HFFc6 (cell line): ENCODE measurements around the gene CCBE1. TPM values are rescaled to one million over a fixed set of nuclear protein-coding genes. Genes with fewer than 3 reads are reported as not detected.

Experiments
- DNase-seq: peaks from one replicate; pipeline ENCODE4 v3.0.0-alpha.2; 2018
- H3K27ac Mint-ChIP-seq: 2 replicates; pipeline ENCODE4 v1.8.0; 2020; ENCODE audit warnings: mild to moderate bottlenecking, mixed read lengths
- H3K27me3 Mint-ChIP-seq: 2 replicates; pipeline ENCODE4 v1.8.0; 2021; ENCODE audit warnings: mild to moderate bottlenecking, moderate library complexity, mixed read lengths; ENCODE audit not compliant: insufficient read depth
- H3K36me3 Mint-ChIP-seq: 2 replicates; pipeline ENCODE4 v1.8.0; 2021; ENCODE audit warnings: low read depth, mixed read lengths
- H3K4me1 Mint-ChIP-seq: 2 replicates; pipeline ENCODE4 v1.8.0; 2020; ENCODE audit warnings: low read depth, mixed read lengths
- H3K4me3 Mint-ChIP-seq: 2 replicates; pipeline ENCODE4 v1.8.0; 2020; ENCODE audit warnings: mild to moderate bottlenecking, moderate library complexity, mixed read lengths
- H3K9me3 Mint-ChIP-seq: 2 replicates; pipeline ENCODE4 v1.8.0; 2020; ENCODE audit warnings: mild to moderate bottlenecking, mixed read lengths
- CTCF ChIP-seq: fragments of 200-600 bp; sonication (generic); IDR thresholded peaks from 2 replicates; pipeline ENCODE4 v1.5.0; 2021; ENCODE audit warnings: antibody characterized with exemption, mild to moderate bottlenecking
- total RNA-seq, 6 experiments: library from RNA; stranded (reverse); fragmentation: NEBNext Ultra II Directional; extraction: Animal tissue kit (Norgen Biotek cat#: 25700); gene quantifications; 2 replicates in 1 of 6; 3 replicates in 5 of 6; pipeline ENCODE4 v1.2.3, GENCODE V29; 2021

Gene CCBE1
- total RNA-seq, 6 experiments from 2014 or later, result 161 to 223 (median 206) TPM

GRCh38 chr18:59437851-59438569, 259.2 kb downstream of the CCBE1 start:
- no peak for DNase-seq
- no peak overlapping the region for H3K4me3 Mint-ChIP-seq
- no peak overlapping the region for H3K27ac Mint-ChIP-seq
- TF ChIP-seq CTCF, result no peak
- H3K4me1 Mint-ChIP-seq, result peaks cover 6% of the 10 kb centered on the region
- H3K27me3 Mint-ChIP-seq, result peaks cover 4% of the 10 kb centered on the region
- H3K36me3 Mint-ChIP-seq, result peaks cover 61% of the 10 kb centered on the region
- no peaks in the 10 kb centered on the region for H3K9me3 Mint-ChIP-seq

- H3K4me1 Mint-ChIP-seq, result peaks cover 7% of the 10 kb centered on the region
- no peak overlapping the region for H3K4me3 Mint-ChIP-seq
- H3K27ac Mint-ChIP-seq, result no peak overlapping the region; the same call in 1 of the 2 replicates
- H3K9me3 Mint-ChIP-seq, result no peaks in the 10 kb centered on the region
- peaks cover 9% of the 10 kb centered on the region for H3K27me3 Mint-ChIP-seq
- H3K36me3 Mint-ChIP-seq, result peaks cover 38% of the 10 kb centered on the region
- no peak for TF ChIP-seq CTCF
- DNase-seq, result no peak
Measured at GRCh38 chr18:59432803-59433597, 264.2 kb downstream of the CCBE1 start.

- H3K27ac Mint-ChIP-seq, result no peak overlapping the region
- peaks cover 37% of the 10 kb centered on the region for H3K36me3 Mint-ChIP-seq
- no peak for DNase-seq
- H3K9me3 Mint-ChIP-seq, result no peaks in the 10 kb centered on the region
- TF ChIP-seq CTCF, result no peak
- no peak overlapping the region for H3K4me3 Mint-ChIP-seq
- peaks cover 7% of the 10 kb centered on the region for H3K4me1 Mint-ChIP-seq
- H3K27me3 Mint-ChIP-seq, result peaks cover 9% of the 10 kb centered on the region
Measured at GRCh38 chr18:59431131-59431530, 266.1 kb downstream of the CCBE1 start.

GRCh38 chr18:59429608-59430007, 267.6 kb downstream of the CCBE1 start:
- Mint-ChIP-seq H3K4me3 (no peak overlapping the region), H3K9me3 (no peaks in the 10 kb centered on the region), H3K27ac (no peak overlapping the region), H3K27me3 (peaks cover 6% of the 10 kb centered on the region), H3K36me3 (peaks cover 22% of the 10 kb centered on the region), H3K4me1 (peaks cover 7% of the 10 kb centered on the region)
- DNase-seq, result no peak
- no peak for TF ChIP-seq CTCF

GRCh38 chr18:59428018-59428417, 269.2 kb downstream of the CCBE1 start:
- Mint-ChIP-seq H3K27ac (no peak overlapping the region; the same call in 1 of the 2 replicates), H3K27me3 (peaks cover 8% of the 10 kb centered on the region), H3K36me3 (peaks cover 9% of the 10 kb centered on the region), H3K4me3 (no peak overlapping the region), H3K4me1 (peaks cover 1% of the 10 kb centered on the region), H3K9me3 (no peaks in the 10 kb centered on the region)
- no peak for TF ChIP-seq CTCF
- no peak for DNase-seq
